G401.6 (cell line): ENCODE data around the gene GHR.
"Not testable (repeated sequence)": the region's sequence is repeated elsewhere in the genome, so short reads cannot be mapped to it uniquely, and the experiment has no call there.

ENCODE experiments used
- FAIRE-seq: peaks from 2 replicates; lab custom pipeline; 2012; peaks lifted over from hg19 to GRCh38; lab: Jason Lieb, UNC

The GHR gene

DNA sequence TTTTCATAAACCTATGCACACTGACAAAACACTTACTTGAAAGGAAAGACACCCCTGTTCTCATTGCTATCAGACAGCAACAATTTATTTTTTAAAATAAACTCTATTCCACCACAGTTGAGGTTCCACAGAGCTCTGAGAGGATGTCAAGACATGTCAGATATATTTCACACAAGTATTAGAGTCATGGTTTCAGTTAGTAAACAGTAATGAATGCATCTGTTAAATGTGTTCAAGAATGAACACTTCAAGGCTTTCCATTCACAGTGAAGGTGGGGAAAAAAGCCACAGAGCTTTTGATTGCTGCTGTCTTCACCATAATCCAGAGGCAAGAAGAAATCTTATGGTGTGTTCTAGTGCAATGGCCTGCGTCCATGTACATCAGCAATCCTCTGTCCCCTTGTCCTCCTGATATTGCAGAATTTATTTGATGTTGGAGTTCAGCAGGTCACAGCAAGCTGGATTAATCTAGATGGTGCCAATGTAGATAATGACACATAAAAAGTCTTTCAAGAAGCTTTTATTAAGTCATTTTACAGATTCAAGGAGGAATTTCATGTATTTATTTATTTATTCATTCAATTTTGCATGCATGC is 146.8 kb downstream of the GHR start:
- FAIRE-seq, result no peak

DNA sequence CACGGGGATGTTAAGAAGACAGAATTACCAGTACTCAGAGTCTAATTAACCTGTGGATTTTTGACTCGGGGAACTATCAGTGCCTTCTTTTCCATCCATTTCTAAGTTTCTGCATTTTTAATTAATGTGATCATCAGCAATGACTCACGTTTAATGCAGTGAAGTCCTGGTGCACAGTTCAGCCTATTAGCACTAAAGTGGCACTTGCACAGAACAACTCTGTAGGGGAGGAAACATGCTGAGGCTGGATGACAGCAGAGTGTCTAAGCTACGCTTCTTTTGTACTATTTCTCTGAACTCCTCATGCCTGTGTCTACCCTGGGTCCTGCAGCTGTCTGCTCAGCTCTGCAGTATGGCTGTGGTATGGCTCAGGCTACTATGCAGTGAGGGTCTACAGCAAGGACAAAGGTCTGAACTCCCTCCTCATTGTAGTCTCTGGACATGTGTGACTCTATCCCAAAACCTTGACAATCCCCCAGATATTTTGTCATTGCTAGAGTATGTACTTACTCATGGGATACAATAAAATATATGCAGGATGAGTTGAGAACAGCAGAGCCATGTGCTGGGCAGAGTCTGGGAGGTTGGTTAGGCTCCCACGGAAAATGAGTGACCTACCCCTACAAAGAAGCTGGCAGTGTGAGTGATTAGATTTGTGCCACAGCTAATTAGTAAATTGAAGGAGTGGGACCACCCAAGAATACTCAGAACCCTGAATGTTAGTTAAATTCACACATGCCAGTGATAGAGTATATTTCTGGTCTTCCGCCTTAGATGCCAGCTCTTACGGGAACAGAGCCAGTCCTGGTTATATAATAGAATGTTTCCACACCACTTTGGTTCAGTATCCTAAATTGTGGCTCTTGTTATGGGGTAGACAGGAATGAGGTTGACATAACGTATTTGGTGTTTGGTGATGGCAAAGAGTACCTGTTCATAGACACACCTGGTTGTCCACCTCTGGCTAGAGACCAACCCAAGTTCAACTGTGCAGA is 148.0 kb downstream of the GHR start:
- FAIRE-seq, result no peak

DNA sequence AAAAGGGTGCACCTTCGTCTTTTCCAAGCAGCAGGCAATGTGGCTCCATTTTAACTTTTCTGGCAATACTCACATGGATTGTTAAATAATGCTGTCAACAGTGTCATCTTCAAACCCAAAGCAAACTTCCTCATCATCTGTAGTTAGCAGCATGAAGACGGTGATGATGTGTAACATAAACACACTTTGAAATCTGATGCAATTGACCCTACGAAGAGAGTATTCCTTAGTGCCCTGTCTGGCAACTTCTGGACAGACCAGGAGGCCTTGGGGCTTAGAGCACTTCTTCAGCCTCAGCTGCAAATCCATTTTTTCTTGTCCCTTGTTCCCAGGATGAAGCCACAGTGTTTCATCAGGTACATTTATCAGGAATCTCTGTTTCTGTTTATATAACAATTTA is 149.1 kb downstream of the GHR start:
- no peak for FAIRE-seq

DNA sequence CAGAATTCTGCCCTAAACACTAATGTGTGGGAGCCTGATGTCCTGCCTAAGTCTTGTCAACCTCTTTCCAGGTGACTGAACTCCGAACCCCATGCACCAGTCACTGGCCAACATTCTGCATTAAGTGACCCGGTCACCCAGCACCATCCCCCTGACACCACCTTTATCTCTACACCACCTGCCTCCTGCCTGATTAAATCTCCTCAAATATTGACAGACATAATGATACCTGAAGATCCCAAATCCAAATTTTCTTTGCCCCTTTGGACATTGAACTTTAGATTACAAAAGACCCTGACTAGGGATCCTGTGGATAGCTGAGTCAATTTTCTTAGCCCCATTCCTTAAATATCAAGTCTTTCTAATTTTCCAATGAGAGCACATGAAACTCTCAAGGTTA is 150.1 kb downstream of the GHR start:
- no peak for FAIRE-seq

DNA sequence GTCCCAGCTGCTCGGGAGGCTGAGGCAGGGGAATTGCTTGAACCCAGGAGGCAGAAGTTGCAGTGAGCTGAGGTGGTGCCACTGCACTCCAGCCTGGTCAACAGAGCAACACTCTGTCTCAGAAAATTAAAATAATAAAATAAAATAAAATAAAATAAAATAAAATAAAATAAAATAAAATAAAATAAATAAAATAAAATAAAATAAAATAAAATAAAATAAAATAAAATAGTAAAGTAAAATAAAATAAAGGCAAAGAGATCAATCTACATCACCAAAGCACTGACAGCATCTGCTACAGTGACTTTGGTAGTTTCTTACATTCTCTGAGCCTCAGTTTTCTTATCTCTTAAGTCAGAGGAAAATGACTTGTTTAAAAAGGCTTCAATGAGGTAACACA is 152.7 kb downstream of the GHR start:
- not testable (repeated sequence) for FAIRE-seq

DNA sequence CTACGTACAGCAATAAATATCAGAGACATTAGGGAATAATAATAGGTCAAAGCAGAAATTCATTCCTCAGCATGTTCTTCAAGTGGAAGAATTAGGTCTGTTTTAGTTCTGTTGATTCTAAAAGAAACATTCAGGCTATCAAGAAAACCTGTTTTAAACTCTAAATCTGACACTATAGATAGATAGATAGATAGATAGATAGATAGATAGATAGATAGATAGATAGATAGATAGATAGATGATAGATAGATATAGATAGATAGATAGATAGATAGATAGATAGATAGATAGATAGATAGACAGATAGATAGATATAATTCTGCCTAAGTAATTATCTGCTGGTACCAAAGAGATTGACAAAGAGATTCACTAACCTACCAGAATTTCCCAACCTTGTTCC is 155.7 kb downstream of the GHR start:
- not testable (repeated sequence) for FAIRE-seq

DNA sequence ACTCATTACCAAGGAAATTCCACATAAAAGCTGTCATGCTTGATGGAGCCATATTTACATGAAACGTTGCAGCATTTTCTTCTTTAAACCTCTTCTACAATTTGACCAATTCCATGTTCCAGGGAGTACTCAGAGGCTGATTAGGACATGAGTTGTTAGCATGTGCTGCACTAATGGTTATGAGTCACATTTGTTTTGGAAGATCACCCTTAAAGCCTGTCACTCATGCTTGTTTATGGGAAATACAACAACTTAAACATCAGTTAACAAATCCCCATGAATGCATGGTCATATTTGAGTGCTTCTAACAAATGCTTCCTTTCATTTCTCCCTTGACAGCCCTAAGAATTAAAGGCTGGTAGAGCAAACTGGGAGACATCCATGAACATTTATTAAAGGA is 156.1 kb downstream of the GHR start:
- no peak for FAIRE-seq

DNA sequence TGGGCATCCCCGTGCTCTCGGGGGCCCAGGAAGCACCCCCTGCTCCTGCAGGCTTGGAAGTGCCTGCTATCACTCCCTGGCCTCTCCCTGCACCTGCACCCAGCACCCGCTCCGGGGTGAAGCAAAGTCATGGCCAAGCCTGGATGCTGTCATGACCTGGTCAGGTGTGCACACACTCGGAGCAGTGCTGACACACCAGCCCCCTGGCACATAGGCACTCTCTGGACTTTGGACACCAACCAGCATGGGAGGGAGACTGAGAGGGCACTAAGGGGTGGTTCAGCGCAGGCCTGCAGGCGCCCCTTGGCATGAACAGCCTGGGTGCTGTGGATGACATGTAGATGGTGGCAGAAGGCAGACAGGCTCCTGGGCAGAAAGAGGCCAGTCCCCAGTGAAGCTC is 158.6 kb downstream of the GHR start:
- FAIRE-seq, result no peak

DNA sequence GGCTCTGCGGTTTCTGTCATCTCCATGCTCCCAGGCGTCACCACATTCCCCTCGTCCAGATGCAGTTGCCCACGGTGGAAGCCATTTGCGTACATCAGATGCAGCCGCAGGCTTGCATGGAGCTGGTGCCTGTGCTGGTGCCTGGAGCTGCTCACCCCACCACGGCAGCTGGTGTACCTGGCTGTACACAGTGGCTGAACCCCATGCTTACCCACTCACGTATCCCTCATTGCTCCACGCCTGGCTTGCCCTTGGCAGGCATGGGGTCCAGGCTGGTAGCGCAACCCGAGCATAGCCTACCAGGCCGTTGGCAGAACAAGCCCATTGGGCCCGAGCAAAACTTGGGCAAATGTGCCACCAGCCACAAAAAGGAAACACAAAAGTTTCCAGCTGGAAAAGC is 159.5 kb downstream of the GHR start:
- FAIRE-seq, result no peak

DNA sequence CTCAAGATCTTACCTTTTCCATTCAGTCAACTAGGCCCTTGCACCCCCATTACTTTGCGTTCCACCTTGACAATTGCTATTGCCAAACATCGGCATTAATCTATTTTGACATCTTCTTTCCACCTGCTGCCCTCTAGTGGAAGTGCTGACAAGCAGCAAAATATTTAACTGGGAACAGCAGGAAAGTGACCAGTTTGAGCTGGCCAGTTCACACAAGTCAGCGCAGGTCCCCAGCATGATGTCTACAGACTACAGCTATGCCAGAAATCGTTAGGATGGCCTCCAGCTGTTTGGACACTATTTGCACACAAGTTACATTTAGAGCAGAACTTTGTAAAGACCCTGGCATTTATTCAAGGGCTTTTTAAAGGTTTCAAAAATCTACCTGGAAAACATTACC is 160.1 kb downstream of the GHR start:
- no peak for FAIRE-seq

DNA sequence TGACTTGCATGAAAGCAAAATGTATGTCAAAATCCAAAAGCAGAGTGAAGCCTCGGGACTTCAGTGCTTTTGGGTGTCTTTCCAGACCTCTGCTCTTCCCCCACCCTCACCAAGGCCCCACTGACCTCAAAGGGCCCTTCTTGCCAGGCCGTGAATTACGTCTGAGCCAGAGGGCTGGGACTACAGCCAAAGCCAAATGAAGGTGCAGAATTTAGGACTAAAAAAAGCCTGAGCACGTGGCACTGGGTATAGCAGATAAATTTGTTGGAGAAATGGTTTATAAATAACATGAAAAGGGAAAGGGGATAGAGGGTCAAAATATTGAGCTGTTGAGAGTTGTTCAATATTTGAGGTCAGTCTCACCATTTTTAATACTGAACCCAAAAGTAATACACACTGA is 163.4 kb downstream of the GHR start:
- no peak for FAIRE-seq

DNA sequence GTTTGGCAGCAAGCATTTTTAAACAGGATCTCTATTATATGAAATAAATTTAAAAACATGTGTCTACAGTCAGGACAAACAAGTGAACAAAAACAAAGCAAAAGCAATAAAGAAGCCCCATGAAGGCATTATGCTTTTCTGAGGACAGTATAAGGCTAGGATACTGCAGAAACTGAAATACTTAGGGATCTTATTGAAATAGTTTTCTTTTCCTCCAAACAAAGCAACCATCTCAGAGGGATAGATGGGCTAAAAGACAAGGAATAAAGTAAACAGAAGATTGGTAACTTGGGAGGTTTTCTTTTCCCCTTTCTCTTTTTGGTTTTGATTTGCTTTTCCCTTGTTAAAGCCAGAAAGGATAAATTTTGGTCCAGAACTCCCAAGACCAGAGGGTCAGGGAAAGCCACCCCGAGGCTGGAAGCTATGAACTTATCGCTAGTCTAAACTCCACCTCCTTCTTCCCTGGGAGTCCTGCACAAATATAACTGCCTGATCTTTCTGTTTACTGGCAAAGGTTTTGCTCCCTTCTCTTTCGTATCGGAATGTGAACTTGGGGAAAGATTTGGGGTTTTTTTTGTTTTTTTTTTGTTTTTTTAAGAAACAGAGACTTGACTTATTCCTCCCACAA is 164.0 kb downstream of the GHR start:
- FAIRE-seq, result no peak

DNA sequence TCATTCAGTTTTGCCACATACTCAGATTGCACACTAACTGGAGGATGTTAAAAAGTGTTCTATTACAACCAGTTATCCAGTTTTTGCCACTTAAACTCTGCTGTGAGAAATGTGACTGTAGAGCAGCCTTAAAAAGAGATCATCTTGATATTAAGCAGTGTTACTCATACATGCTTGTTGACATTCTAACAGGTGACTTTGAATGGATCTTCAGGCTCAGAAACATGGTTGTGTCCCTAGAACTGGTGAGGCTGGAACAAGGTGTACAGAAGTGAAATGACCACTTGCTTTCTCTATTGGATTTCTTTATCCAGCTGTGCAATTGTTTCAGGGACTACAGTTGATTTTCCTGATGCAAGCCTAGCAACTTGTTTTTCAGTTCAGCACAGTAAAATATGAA is 167.3 kb downstream of the GHR start:
- no peak for FAIRE-seq

DNA sequence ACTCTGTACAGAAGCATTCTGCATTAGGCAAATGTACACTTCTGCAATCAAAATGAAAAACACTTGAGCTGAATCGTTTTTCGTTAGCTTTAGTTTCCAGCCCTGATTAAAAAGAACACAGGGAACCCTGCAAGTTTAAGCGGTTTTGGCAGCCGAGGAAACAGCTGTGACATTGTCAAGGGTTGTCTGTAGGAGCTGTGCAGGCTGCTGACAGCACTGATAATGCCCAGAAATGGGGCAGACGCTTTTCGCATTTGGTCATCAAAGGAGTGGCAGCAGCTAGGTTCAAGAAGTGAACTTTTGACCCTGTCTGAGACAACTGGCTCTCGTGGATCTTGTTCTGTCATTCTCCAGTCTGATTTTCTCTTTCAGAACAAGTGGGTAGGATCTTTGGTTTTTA is 167.8 kb downstream of the GHR start:
- FAIRE-seq, result no peak

DNA sequence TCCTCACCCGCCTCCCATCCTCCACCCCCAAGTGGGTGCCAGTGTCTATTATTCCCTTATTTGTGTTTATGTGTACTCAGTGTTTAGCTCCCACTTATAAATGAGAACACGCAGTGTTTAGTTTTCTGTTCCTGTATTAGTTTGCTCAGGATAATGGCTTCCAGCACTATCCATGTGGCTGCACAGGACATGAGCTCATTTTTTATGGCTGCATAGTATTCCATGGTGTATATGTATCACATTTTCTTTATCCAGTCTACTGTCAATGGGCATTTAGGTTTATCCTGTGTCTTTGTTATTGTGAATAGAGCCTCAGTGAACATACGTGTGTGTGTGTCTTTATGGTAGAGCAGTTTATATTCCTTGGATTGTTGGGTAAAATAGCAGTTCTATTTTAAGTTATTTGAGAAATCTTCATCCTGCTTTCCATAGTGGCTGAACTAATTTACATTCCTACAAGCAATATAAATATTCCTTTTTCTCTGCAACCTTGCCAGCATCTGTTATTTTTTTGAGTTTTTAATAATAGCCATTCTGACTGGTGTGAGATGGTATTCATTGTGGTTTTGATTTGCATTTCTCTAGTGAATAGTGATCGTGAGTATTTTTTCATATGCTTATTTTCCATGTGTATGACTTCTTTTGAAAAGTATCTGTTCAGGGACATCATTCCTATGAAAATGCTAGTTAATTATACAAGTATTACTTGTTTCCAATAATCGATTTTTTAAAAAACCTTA is 169.3 kb downstream of the GHR start:
- FAIRE-seq, result no peak

DNA sequence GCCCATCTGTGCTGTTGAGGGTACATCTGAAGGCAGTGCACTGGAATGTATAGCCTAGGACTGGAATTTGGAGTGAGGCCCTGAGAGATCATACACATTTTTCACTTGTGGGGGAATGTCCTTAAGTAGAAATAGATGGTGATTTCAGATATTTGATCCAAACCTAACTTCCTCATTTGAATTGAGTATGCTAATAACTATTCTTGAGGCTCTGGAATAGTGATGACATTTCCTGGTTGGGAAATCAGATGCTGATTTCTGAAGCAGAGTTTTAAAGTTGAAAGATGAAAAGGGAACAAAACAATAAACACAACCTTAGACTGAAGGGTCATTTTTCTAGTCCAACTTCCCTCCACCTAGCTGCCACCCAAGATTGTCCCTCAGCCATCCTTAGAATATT is 170.4 kb downstream of the GHR start:
- FAIRE-seq, result no peak

DNA sequence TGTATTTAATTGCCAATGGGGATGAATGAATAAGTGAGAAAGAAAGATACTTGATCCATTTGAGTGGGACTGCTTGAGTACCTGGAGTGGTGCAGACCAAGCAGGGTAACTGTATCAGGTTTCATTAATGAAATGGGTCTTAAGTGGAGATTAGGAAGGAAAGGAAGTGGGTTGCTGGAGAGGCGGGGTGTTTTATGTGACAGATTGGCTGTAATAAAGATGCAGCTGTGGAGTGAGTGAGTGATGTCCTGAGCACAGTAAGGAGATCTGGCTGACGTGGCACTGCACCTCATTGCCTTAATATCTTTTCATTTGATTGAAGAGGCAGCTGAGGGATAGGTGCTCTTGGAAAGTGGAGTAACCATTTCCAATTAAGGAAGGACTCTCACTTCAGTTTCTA is 172.4 kb downstream of the GHR start:
- FAIRE-seq, result no peak

DNA sequence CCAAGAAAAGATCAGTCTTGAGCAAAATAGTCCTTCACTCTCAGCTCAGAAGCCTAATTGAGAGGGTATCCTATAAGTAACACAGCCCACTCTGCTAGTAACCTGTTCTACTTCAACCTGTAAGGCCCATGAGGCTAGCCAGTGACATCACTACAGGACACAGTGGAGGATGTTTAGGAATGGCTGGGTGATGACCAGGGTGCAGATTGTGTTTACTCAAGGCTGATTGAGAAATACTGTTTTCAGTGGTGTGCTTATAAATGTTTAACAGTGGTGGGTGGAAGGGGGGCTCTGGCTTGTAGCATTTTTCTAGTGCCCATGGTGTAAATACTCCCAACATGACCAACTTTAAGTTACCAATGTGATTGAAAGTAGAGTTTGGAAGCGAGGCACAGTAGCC is 173.6 kb downstream of the GHR start:
- FAIRE-seq, result no peak

DNA sequence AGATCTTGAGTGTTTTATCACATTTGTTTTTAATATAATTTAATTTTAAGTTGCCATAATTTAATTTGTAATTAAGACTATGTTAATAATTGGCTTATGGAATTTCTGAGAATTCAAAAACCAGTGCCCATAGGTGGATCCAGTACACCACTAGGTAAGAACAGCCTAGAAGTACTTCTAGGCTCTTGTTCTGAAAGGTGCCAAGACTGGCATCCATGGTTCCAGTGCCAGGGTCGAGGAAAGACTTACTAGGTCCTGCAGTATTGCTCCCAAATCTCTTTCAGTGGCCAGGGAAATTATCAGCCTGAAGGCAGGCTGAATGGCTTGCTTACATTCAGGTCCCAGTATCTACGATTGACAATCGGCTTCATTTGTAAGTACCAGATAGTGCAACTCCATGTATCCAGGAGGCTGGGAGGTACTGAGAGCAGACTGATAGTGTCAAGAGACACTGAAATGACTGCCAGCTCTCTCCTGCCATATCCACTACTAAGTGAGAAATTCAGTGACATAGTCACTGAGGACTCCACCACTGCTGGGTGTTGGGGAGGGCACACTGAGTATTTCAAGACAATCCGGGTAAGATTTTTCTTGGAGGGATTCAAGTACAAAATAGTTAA is 174.2 kb downstream of the GHR start:
- FAIRE-seq, result no peak

DNA sequence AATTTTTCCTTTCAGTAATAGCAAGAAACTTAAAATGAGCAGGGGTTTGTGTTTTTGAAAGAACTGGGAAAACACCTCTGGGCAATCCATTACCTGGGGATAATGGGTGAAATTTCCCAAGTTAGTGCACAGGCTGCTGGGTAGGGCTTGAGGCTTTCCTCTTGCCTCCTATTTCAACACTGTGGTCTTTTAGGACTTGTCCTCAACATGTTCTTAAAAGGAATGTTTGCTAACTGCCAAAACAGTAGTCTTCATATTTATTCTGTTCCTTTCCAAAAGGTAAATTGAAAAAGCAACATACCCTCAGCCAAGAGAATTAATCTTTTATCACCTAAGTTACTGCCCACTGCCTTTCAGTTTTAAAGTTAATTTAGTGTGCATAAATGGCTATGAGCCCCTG is 175.1 kb downstream of the GHR start:
- FAIRE-seq, result no peak

DNA sequence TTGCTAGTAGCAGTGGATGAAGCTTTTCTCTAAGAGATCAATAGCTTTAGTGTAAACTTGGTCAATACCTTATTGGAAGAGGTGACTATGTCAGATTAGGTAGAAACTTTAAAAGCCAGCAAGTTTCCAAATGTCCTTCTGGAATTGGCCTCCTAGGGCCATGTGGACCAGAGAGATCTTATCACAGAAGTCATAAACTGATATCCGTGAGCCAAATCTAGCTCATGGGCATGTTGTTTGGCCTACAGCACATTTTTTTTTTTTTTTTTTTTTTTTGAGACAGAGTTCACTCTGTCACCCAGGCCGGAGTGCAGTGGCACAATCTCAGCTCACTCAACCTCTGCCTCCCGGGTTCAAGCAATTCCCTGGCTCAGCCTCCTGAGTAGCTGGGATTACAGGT is 175.9 kb downstream of the GHR start:
- no peak for FAIRE-seq

DNA sequence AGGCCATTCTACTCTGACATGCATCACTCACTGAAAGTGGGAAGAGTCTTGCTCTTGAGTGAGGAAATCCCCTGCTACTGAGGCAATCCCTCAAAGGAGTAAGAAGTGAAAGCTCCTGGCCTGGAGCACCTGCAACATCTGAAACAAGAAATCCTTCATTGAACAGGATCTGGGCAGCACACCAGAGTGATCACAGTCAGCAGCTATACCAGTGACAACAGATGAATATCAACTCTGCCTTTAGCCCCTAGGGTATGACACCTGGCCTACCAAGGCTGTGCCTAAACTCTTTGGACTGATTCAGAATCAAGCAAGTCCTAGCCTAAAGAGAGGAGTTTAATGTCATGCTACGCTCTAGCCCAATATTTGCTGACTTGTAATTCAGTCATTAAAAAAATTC is 177.2 kb downstream of the GHR start:
- no peak for FAIRE-seq
